ENCODE measurements around the gene KLHL35.
"Not testable (repeated sequence)": the region's sequence is repeated elsewhere in the genome, so short reads cannot be mapped to it uniquely, and the experiment has no call there.

Gene KLHL35

GRCh38 chr11:75422248-75423231 is 10.5 kb downstream of the KLHL35 start:
- peaks cover 15% of the 10 kb centered on the region for H3K36me3 ChIP-seq
- no peaks in the 10 kb centered on the region for H3K4me1 ChIP-seq (ENCODE audit: control insufficient read depth in 1 of 2, insufficient read depth in 1 of 2, low read depth in 1 of 2, low read length in 1 of 2)
- H3K27ac ChIP-seq: no peak overlapping the region
- no peaks in the 10 kb centered on the region for H3K9me3 ChIP-seq
- H3K4me3 ChIP-seq (ENCODE audit: low read depth in 1 of 2, low read length in 1 of 2): no peak overlapping the region
- peaks cover 13% of the 10 kb centered on the region for H3K27me3 ChIP-seq
- TF ChIP-seq CTCF (IDR thresholded peaks at IDR 0.05): no peak

GRCh38 chr11:75421902-75422247 is 11.1 kb downstream of the KLHL35 start:
- no peak overlapping the region for H3K4me3 ChIP-seq (ENCODE audit: low read depth in 1 of 2, low read length in 1 of 2)
- peaks cover 17% of the 10 kb centered on the region for H3K36me3 ChIP-seq

GRCh38 chr11:75421035-75421602 is 11.9 kb downstream of the KLHL35 start:
- Histone ChIP-seq H3K27me3 (no peaks in the 10 kb centered on the region), H3K27ac (no peak overlapping the region), H3K4me3 (ENCODE audit: low read depth in 1 of 2, low read length in 1 of 2) (no peak overlapping the region), H3K36me3 (peaks cover 18% of the 10 kb centered on the region), H3K9me3 (no peaks in the 10 kb centered on the region), H3K4me1 (ENCODE audit: control insufficient read depth in 1 of 2, insufficient read depth in 1 of 2, low read depth in 1 of 2, low read length in 1 of 2) (no peaks in the 10 kb centered on the region)
- no peak for TF ChIP-seq CTCF (IDR thresholded peaks at IDR 0.05)

More at GRCh38 chr11:75421902-75422247, 11.1 kb downstream of the KLHL35 start:
- peaks cover 6% of the 10 kb centered on the region for H3K27me3 ChIP-seq
- TF ChIP-seq CTCF (IDR thresholded peaks at IDR 0.05): no peak
- H3K4me1 ChIP-seq (ENCODE audit: control insufficient read depth in 1 of 2, insufficient read depth in 1 of 2, low read depth in 1 of 2, low read length in 1 of 2): no peaks in the 10 kb centered on the region
- H3K9me3 ChIP-seq: no peaks in the 10 kb centered on the region
- no peak overlapping the region for H3K27ac ChIP-seq

GRCh38 chr11:75420224-75421034 is 12.6 kb downstream of the KLHL35 start:
- no peaks in the 10 kb centered on the region for H3K9me3 ChIP-seq
- H3K27me3 ChIP-seq: no peaks in the 10 kb centered on the region
- no peaks in the 10 kb centered on the region for H3K4me1 ChIP-seq (ENCODE audit: control insufficient read depth in 1 of 2, insufficient read depth in 1 of 2, low read depth in 1 of 2, low read length in 1 of 2)
- no peak overlapping the region for H3K27ac ChIP-seq
- no peak for TF ChIP-seq CTCF (IDR thresholded peaks at IDR 0.05)
- H3K4me3 ChIP-seq (ENCODE audit: low read depth in 1 of 2, low read length in 1 of 2): no peak overlapping the region
- H3K36me3 ChIP-seq: peaks cover 18% of the 10 kb centered on the region

GRCh38 chr11:75413864-75414263 is 19.1 kb downstream of the KLHL35 start:
- H3K9me3 ChIP-seq: no peaks in the 10 kb centered on the region
- H3K27me3 ChIP-seq: no peaks in the 10 kb centered on the region
- no peaks in the 10 kb centered on the region for H3K4me1 ChIP-seq (ENCODE audit: control insufficient read depth in 1 of 2, insufficient read depth in 1 of 2, low read depth in 1 of 2, low read length in 1 of 2)
- no peak overlapping the region for H3K4me3 ChIP-seq (ENCODE audit: low read depth in 1 of 2, low read length in 1 of 2)
- H3K27ac ChIP-seq: no peak overlapping the region
- peaks cover 36% of the 10 kb centered on the region for H3K36me3 ChIP-seq
- TF ChIP-seq CTCF (IDR thresholded peaks at IDR 0.05): no peak

- not testable (repeated sequence) for H3K27ac ChIP-seq; H3K9me3 ChIP-seq; H3K4me1 ChIP-seq (ENCODE audit: control insufficient read depth in 1 of 2, insufficient read depth in 1 of 2, low read depth in 1 of 2, low read length in 1 of 2); H3K4me3 ChIP-seq (ENCODE audit: low read depth in 1 of 2, low read length in 1 of 2); H3K27me3 ChIP-seq
- peaks cover 36% of the 10 kb centered on the region for H3K36me3 ChIP-seq
Observed at GRCh38 chr11:75413146-75413545, 19.9 kb downstream of the KLHL35 start.

- H3K36me3 ChIP-seq: peaks cover 50% of the 10 kb centered on the region
- not testable (repeated sequence) for H3K27ac ChIP-seq; H3K27me3 ChIP-seq; H3K9me3 ChIP-seq; H3K4me1 ChIP-seq (ENCODE audit: control insufficient read depth in 1 of 2, insufficient read depth in 1 of 2, low read depth in 1 of 2, low read length in 1 of 2); H3K4me3 ChIP-seq (ENCODE audit: low read depth in 1 of 2, low read length in 1 of 2)
Observed at GRCh38 chr11:75409971-75410370, 23.0 kb downstream of the KLHL35 start.

Measured in neutrophil (primary cell).